H9 (cell line): ENCODE results near the gene FCN1. TPM values are rescaled to one million over a fixed set of nuclear protein-coding genes. Genes with fewer than 3 reads are reported as not detected.

Source experiments
- DNase-seq: peaks from one replicate; pipeline ENCODE4 v3.0.0-alpha.2; 2017
- H2AFZ ChIP-seq: one replicate; pipeline ENCODE4 v1.6.1; 2013; ENCODE audit warnings: mild to moderate bottlenecking, low read length, control low read depth, moderate library complexity
- H2AK5ac ChIP-seq: 2 replicates; pipeline ENCODE4 v1.6.1; 2013; ENCODE audit warnings: low read length, control low read depth, mixed read lengths; ENCODE audit not compliant: insufficient read length
- H2BK120ac ChIP-seq: one replicate; pipeline ENCODE4 v1.6.1; 2013; ENCODE audit warnings: low read depth, mild to moderate bottlenecking, low read length, control low read depth, inconsistent platforms; ENCODE audit not compliant: poor library complexity, severe bottlenecking
- H2BK12ac ChIP-seq: 2 replicates; pipeline ENCODE4 v1.6.1; 2013; ENCODE audit warnings: low read length, control low read depth, mixed read lengths, low read depth; ENCODE audit not compliant: insufficient read length
- H2BK15ac ChIP-seq: 2 replicates; pipeline ENCODE4 v1.6.1; 2013; ENCODE audit warnings: low read depth, low read length, control low read depth
- H2BK20ac ChIP-seq: one replicate; pipeline ENCODE4 v1.6.1; 2013; ENCODE audit warnings: low read depth, mild to moderate bottlenecking, low read length, control low read depth, inconsistent platforms; ENCODE audit not compliant: poor library complexity, severe bottlenecking
- H2BK5ac ChIP-seq: 2 replicates; pipeline ENCODE4 v1.6.1; 2013; ENCODE audit warnings: low read length, control low read depth, mixed read lengths; ENCODE audit not compliant: insufficient read length
- H3K14ac ChIP-seq: 2 replicates; pipeline ENCODE4 v1.6.1; 2013; ENCODE audit warnings: low read length, control low read depth; ENCODE audit not compliant: insufficient read depth
- H3K18ac ChIP-seq: 2 replicates; pipeline ENCODE4 v1.6.1; 2013; ENCODE audit warnings: low read depth, mild to moderate bottlenecking, mixed read lengths, low read length, control low read depth; ENCODE audit not compliant: insufficient read length
- H3K23ac ChIP-seq: 2 replicates; pipeline ENCODE4 v1.6.1; 2013; ENCODE audit warnings: low read length, control low read depth, mixed read lengths, low read depth; ENCODE audit not compliant: insufficient read length
- H3K23me2 ChIP-seq: 2 replicates; pipeline ENCODE4 v1.6.1; 2013; ENCODE audit warnings: low read depth, mild to moderate bottlenecking, mixed read lengths, low read length, control low read depth; ENCODE audit not compliant: insufficient read length, poor library complexity, severe bottlenecking
- H3K27ac ChIP-seq: 2 replicates; pipeline ENCODE4 v1.5.1; 2013; ENCODE audit warnings: low read length, control low read depth, mixed read lengths, low read depth; ENCODE audit not compliant: insufficient read length
- H3K27me3 ChIP-seq: 2 replicates; pipeline ENCODE4 v1.6.1; 2013; ENCODE audit warnings: low read length, control low read depth, inconsistent platforms; ENCODE audit not compliant: insufficient read depth
- H3K4ac ChIP-seq: 2 replicates; pipeline ENCODE4 v1.6.1; 2013; ENCODE audit warnings: low read depth, mild to moderate bottlenecking, control low read depth, inconsistent platforms, low read length, moderate library complexity
- H3K4me1 ChIP-seq: 2 replicates; pipeline ENCODE4 v1.6.1; 2013; ENCODE audit warnings: low read length, control low read depth, inconsistent platforms; ENCODE audit not compliant: insufficient read depth
- H3K4me2 ChIP-seq: 2 replicates; pipeline ENCODE4 v1.6.1; 2013; ENCODE audit warnings: low read length, control low read depth, mixed read lengths; ENCODE audit not compliant: insufficient read length, insufficient read depth
- H3K56ac ChIP-seq: 2 replicates; pipeline ENCODE4 v1.6.1; 2013; ENCODE audit warnings: low read depth, mild to moderate bottlenecking, mixed read lengths, low read length, control low read depth; ENCODE audit not compliant: insufficient read length
- H3K79me1 ChIP-seq: 2 replicates; pipeline ENCODE4 v1.6.1; 2013; ENCODE audit warnings: low read depth, mild to moderate bottlenecking, moderate library complexity, low read length, control low read depth, inconsistent platforms; ENCODE audit not compliant: insufficient read depth, poor library complexity, severe bottlenecking
- H3K79me2 ChIP-seq: 2 replicates; pipeline ENCODE4 v1.6.1; 2013; ENCODE audit warnings: low read length, control low read depth, inconsistent platforms; ENCODE audit not compliant: insufficient read depth
- H3K9ac ChIP-seq: 2 replicates; pipeline ENCODE4 v1.6.1; 2013; ENCODE audit warnings: low read length, control low read depth, mixed read lengths; ENCODE audit not compliant: insufficient read length; ENCODE audit errors: extremely low read depth
- H3K9me3 ChIP-seq: one replicate; pipeline ENCODE4 v1.6.1; 2013; ENCODE audit warnings: low read depth, low read length, inconsistent platforms; ENCODE audit not compliant: control insufficient read depth
- H3T11ph ChIP-seq: one replicate; pipeline ENCODE4 v1.6.1; 2013; ENCODE audit warnings: mild to moderate bottlenecking, low read length, control low read depth, inconsistent platforms
- H4K20me1 ChIP-seq: one replicate; pipeline ENCODE4 v1.6.1; 2013; ENCODE audit not compliant: control insufficient read depth, insufficient read length, insufficient read depth
- H4K5ac ChIP-seq: 2 replicates; pipeline ENCODE4 v1.6.1; 2013; ENCODE audit warnings: low read depth, mild to moderate bottlenecking, mixed read lengths, low read length, control low read depth; ENCODE audit not compliant: insufficient read length
- H4K8ac ChIP-seq: replicated peaks from 2 replicates; pipeline ENCODE4 v1.6.1; 2013; ENCODE audit warnings: low read length, control low read depth, mixed read lengths, low read depth; ENCODE audit not compliant: insufficient read length
- H4K91ac ChIP-seq: 2 replicates; pipeline ENCODE4 v1.6.1; 2013; ENCODE audit warnings: low read depth, mild to moderate bottlenecking, moderate library complexity, mixed read lengths, low read length, control low read depth; ENCODE audit not compliant: insufficient read length
- H3K27ac Mint-ChIP-seq, 3 experiments: 2 replicates in 2 of 3; 3 replicates in 1 of 3; pipeline ENCODE4 v1.8.0; 2020 to 2021; ENCODE audit warnings: mixed read lengths in 3 of 3, mild to moderate bottlenecking in 1 of 3, moderate library complexity in 1 of 3
- H3K27me3 Mint-ChIP-seq: 2 replicates; pipeline ENCODE4 v1.8.0; 2021; ENCODE audit warnings: low read depth, mild to moderate bottlenecking, moderate library complexity, mixed read lengths
- H3K36me3 Mint-ChIP-seq, 3 experiments: 2 replicates in 2 of 3; 3 replicates in 1 of 3; pipeline ENCODE4 v1.8.0; 2020 to 2021; ENCODE audit warnings: low read depth in 3 of 3, mixed read lengths in 3 of 3; ENCODE audit not compliant: insufficient read depth in 1 of 3
- H3K4me1 Mint-ChIP-seq, 2 experiments: 2 replicates each; pipeline ENCODE4 v1.8.0; 2020; ENCODE audit warnings: mixed read lengths in 2 of 2
- H3K4me3 Mint-ChIP-seq, 2 experiments: 2 replicates in 1 of 2; 3 replicates in 1 of 2; pipeline ENCODE4 v1.8.0; 2020 to 2021; ENCODE audit warnings: mild to moderate bottlenecking in 2 of 2, mixed read lengths in 2 of 2, moderate library complexity in 1 of 2
- H3K9me3 Mint-ChIP-seq, 2 experiments: 2 replicates in 1 of 2; 3 replicates in 1 of 2; pipeline ENCODE4 v1.8.0; 2020; ENCODE audit warnings: mild to moderate bottlenecking in 2 of 2, mixed read lengths in 2 of 2, moderate library complexity in 1 of 2
- CTCF ChIP-seq: fragments of 200-600 bp; sonication (generic); conservative IDR thresholded peaks from 3 replicates; pipeline ENCODE4 v1.8.0; 2021; ENCODE audit warnings: antibody characterized with exemption, mild to moderate bottlenecking
- WGBS: extraction: QIAGEN DNeasy Blood & Tissue Kit; methylation state at CpG from one replicate; pipeline ENCODE4 v1.1.7; 2013; ENCODE audit warnings: missing lambda C conversion rate, low lambda C conversion rate, mixed read lengths; ENCODE audit not compliant: insufficient read length; ENCODE audit errors: extremely low coverage; 5-methylcytosine and 5-hydroxymethylcytosine counted together
- total RNA-seq: library from RNA; stranded (reverse); gene quantifications from 2 replicates; pipeline ENCODE4 v1.2.1, GENCODE V29; 2021

Gene FCN1
- total RNA-seq, 1 experiment from 2014 or later = not detected

- Histone ChIP-seq H2BK120ac (no peak overlapping the region), H3K79me2 (no peaks in the 10 kb centered on the region), H3K23me2 (no peaks in the 10 kb centered on the region), H3K79me1 (no peaks in the 10 kb centered on the region), H3K14ac (no peak overlapping the region), H3K27me3 (no peaks in the 10 kb centered on the region), H2AK5ac (no peak overlapping the region), H3K9ac (no peak overlapping the region), H2AFZ (no peak overlapping the region), H3K18ac (no peak overlapping the region), H3K9me3 (no peaks in the 10 kb centered on the region), H3T11ph (no peak overlapping the region), H4K5ac (no peak overlapping the region), H4K20me1 (no peaks in the 10 kb centered on the region), H3K56ac (no peak overlapping the region), H3K23ac (no peak overlapping the region), H4K8ac (no peak overlapping the region), H3K4me2 (no peak overlapping the region), H3K27ac (no peak overlapping the region), H2BK15ac (no peak overlapping the region), H4K91ac (no peak overlapping the region), H2BK12ac (no peak overlapping the region), H2BK20ac (no peak overlapping the region), H2BK5ac (no peak overlapping the region), H3K4me1 (no peaks in the 10 kb centered on the region), H3K4ac (no peak overlapping the region)
- WGBS = no CpG with 5 or more reads among the region's 5 CpGs
- Mint-ChIP-seq H3K27me3 (peaks cover 4% of the 10 kb centered on the region), H3K36me3 (no peaks in the 10 kb centered on the region; a peak in 1 of 7 replicates), H3K27ac (no peak overlapping the region; a peak in 1 of 7 replicates), H3K4me1 (peaks cover 30 to 46% of the 10 kb centered on the region in 2 experiments), H3K4me3 (no peak overlapping the region), H3K9me3 (no peaks in the 10 kb centered on the region; a peak in 1 of 5 replicates)
- no peak for DNase-seq
- TF ChIP-seq CTCF = no peak
These were observed 14.9 kb upstream of the FCN1 start for GRCh38 chr9:134932606-134933005.
